CD4-positive, CD25-positive, alpha-beta regulatory T cell (primary cell): Measurements from ENCODE around the gene SLC4A11. TPM values are rescaled to one million over a fixed set of nuclear protein-coding genes. Genes with fewer than 3 reads are reported as not detected.

Experiments used
- ATAC-seq, 2 donors: fragments of 150-1000 bp; cut with Tn5 transposase; one replicate each; pipeline ENCODE4 v1.10.0; 2021; ENCODE audit warnings: low read depth in 2 of 2, moderate number of reproducible peaks in 2 of 2, moderate library complexity in 1 of 2
- DNase-seq, 3 donors: peaks; one replicate each; pipeline versions ENCODE4 v3.0.0 to v3.0.0-alpha.2; 2012 to 2022; ENCODE audit warnings: mixed read lengths in 1 of 3
- H3K27ac ChIP-seq: one replicate; pipeline ENCODE4 v1.7.0; 2013; ENCODE audit warnings: mild to moderate bottlenecking, low read length; ENCODE audit not compliant: insufficient read depth, poor library complexity, severe bottlenecking
- H3K27me3 ChIP-seq: one replicate; pipeline ENCODE4 v1.7.0; 2013; ENCODE audit warnings: low read length; ENCODE audit not compliant: control insufficient read depth, insufficient read depth
- H3K36me3 ChIP-seq: one replicate; pipeline ENCODE4 v1.7.0; 2013; ENCODE audit warnings: mild to moderate bottlenecking, low read length, moderate library complexity; ENCODE audit not compliant: control insufficient read depth, insufficient read depth
- H3K4me1 ChIP-seq: 2 replicates; pipeline ENCODE4 v1.7.0; 2013; ENCODE audit warnings: mild to moderate bottlenecking, low read length; ENCODE audit not compliant: insufficient read depth, control insufficient read depth, poor library complexity, severe bottlenecking
- H3K4me3 ChIP-seq: one replicate; pipeline ENCODE4 v1.7.0; 2013; ENCODE audit warnings: low read depth, mild to moderate bottlenecking, low read length, moderate library complexity
- H3K9me3 ChIP-seq, 2 experiments: 1 replicate in 1 of 2; 2 replicates in 1 of 2; pipeline ENCODE4 v1.7.0; 2013; ENCODE audit warnings: low read length in 2 of 2, mild to moderate bottlenecking in 1 of 2, moderate library complexity in 1 of 2; ENCODE audit not compliant: control insufficient read depth in 2 of 2
- H3K27ac Mint-ChIP-seq, 3 donors: one replicate each; pipeline ENCODE4 v1.8.0; 2020 to 2022; ENCODE audit warnings: mild to moderate bottlenecking in 3 of 3, mixed read lengths in 3 of 3, moderate library complexity in 2 of 3
- H3K27me3 Mint-ChIP-seq: one replicate; pipeline ENCODE4 v1.8.0; 2022; ENCODE audit warnings: mild to moderate bottlenecking, mixed read lengths
- H3K36me3 Mint-ChIP-seq: one replicate; pipeline ENCODE4 v1.8.0; 2020; ENCODE audit warnings: mixed read lengths
- H3K4me1 Mint-ChIP-seq, 4 donors: one replicate each; pipeline ENCODE4 v1.8.0; 2020 to 2022; ENCODE audit warnings: mixed read lengths in 4 of 4, mild to moderate bottlenecking in 1 of 4
- H3K4me3 Mint-ChIP-seq, 4 donors: one replicate each; pipeline ENCODE4 v1.8.0; 2020 to 2022; ENCODE audit warnings: mild to moderate bottlenecking in 4 of 4, mixed read lengths in 4 of 4, moderate library complexity in 3 of 4
- H3K9me3 Mint-ChIP-seq, 7 donors: one replicate each; pipeline ENCODE4 v1.8.0; 2020 to 2022; ENCODE audit warnings: mixed read lengths in 7 of 7, mild to moderate bottlenecking in 3 of 7, moderate library complexity in 2 of 7
- polyA plus RNA-seq, 4 donors: library from polyadenylated mRNA; unstranded; fragments of 300-500 nt; fragmentation: Illumina TruSeq; gene quantifications; one replicate each; pipeline ENCODE4 v1.2.3, GENCODE V29; 2021
- total RNA-seq: library from RNA; stranded (reverse); gene quantifications from one replicate; pipeline ENCODE4 v1.2.3, GENCODE V29; 2022

The SLC4A11 gene
- total and polyA plus RNA-seq, 5 donors from 2014 or later = 0.51 to 0.52 TPM; not detected in 3

GRCh38 chr20:3203315-3204123 is 35.5 kb downstream of the SLC4A11 start:
- Mint-ChIP-seq H3K9me3 (no peaks in the 10 kb centered on the region), H3K4me1 (peaks cover 0 to 29% (median 20%) of the 10 kb centered on the region in 4 donors), H3K27ac (peak overlapping the region; percentile 97 to 98 (median 98)), H3K4me3 (peak overlapping the region; percentile 94 to 98 (median 95)), H3K36me3 (peaks cover 20% of the 10 kb centered on the region), H3K27me3 (no peaks in the 10 kb centered on the region)
- H3K27me3 ChIP-seq = no peaks in the 10 kb centered on the region
- peak in 2 of 3 donors; percentile 8 to 48 for DNase-seq
- peak overlapping the region; percentile 78 for H3K4me3 ChIP-seq
- H3K9me3 ChIP-seq = no peaks in the 10 kb centered on the region
- H3K4me1 ChIP-seq = peaks cover 19% of the 10 kb centered on the region
- H3K27ac ChIP-seq = peak overlapping the region; percentile 79
- ATAC-seq = no peak
- H3K36me3 ChIP-seq = peaks cover 23% of the 10 kb centered on the region

GRCh38 chr20:3202965-3203314 is 36.0 kb downstream of the SLC4A11 start:
- ATAC-seq = no peak
- peak overlapping the region in 2 of 3 donors; percentile 15 to 98 for H3K27ac Mint-ChIP-seq
- peaks cover 0 to 26% (median 20%) of the 10 kb centered on the region in 4 donors for H3K4me1 Mint-ChIP-seq
- H3K4me3 Mint-ChIP-seq = peak overlapping the region; percentile 69 to 98 (median 94)
- Histone ChIP-seq H3K9me3 (no peaks in the 10 kb centered on the region), H3K27ac (peak overlapping the region; percentile 79), H3K36me3 (peaks cover 24% of the 10 kb centered on the region), H3K4me3 (peak overlapping the region; percentile 38), H3K4me1 (peaks cover 19% of the 10 kb centered on the region), H3K27me3 (no peaks in the 10 kb centered on the region)
- no peaks in the 10 kb centered on the region for H3K27me3 Mint-ChIP-seq
- H3K36me3 Mint-ChIP-seq = peaks cover 20% of the 10 kb centered on the region
- no peaks in the 10 kb centered on the region for H3K9me3 Mint-ChIP-seq
- DNase-seq = no peak

- no peak overlapping the region for H3K4me3 ChIP-seq
- Mint-ChIP-seq H3K9me3 (no peaks in the 10 kb centered on the region), H3K4me3 (no peak overlapping the region), H3K4me1 (peaks cover 0 to 31% (median 25%) of the 10 kb centered on the region in 4 donors), H3K36me3 (peaks cover 30% of the 10 kb centered on the region), H3K27me3 (no peaks in the 10 kb centered on the region), H3K27ac (peak overlapping the region in 2 of 3 donors; percentile 27 to 62)
- H3K27ac ChIP-seq = no peak overlapping the region
- peaks cover 38% of the 10 kb centered on the region for H3K36me3 ChIP-seq
- H3K27me3 ChIP-seq = no peaks in the 10 kb centered on the region
- peaks cover 19% of the 10 kb centered on the region for H3K4me1 ChIP-seq
- ATAC-seq = no peak
- no peak for DNase-seq
- no peaks in the 10 kb centered on the region for H3K9me3 ChIP-seq
Measured at GRCh38 chr20:3199976-3200755, 38.8 kb downstream of the SLC4A11 start.

- H3K27ac Mint-ChIP-seq = peak overlapping the region in 2 of 3 donors; percentile 27 to 73
- no peaks in the 10 kb centered on the region for H3K9me3 Mint-ChIP-seq
- Histone ChIP-seq H3K4me3 (no peak overlapping the region), H3K36me3 (peaks cover 48% of the 10 kb centered on the region), H3K4me1 (peaks cover 19% of the 10 kb centered on the region), H3K9me3 (no peaks in the 10 kb centered on the region), H3K27ac (no peak overlapping the region), H3K27me3 (no peaks in the 10 kb centered on the region)
- no peak for DNase-seq
- ATAC-seq = no peak
- peaks cover 30% of the 10 kb centered on the region for H3K36me3 Mint-ChIP-seq
- H3K27me3 Mint-ChIP-seq = no peaks in the 10 kb centered on the region
- H3K4me3 Mint-ChIP-seq = peak overlapping the region in 1 of 4 donors; percentile 64
- H3K4me1 Mint-ChIP-seq = peaks cover 0 to 25% (median 20%) of the 10 kb centered on the region in 4 donors
Measured at GRCh38 chr20:3199206-3199605, 39.8 kb downstream of the SLC4A11 start.

GRCh38 chr20:3195590-3196237 is 43.3 kb downstream of the SLC4A11 start:
- H3K36me3 Mint-ChIP-seq = peaks cover 53% of the 10 kb centered on the region
- H3K4me1 Mint-ChIP-seq = peaks cover 0 to 14% (median 6%) of the 10 kb centered on the region in 4 donors
- H3K36me3 ChIP-seq = peaks cover 78% of the 10 kb centered on the region
- no peaks in the 10 kb centered on the region for H3K9me3 ChIP-seq
- H3K4me3 Mint-ChIP-seq = no peak overlapping the region
- no peak overlapping the region for H3K4me3 ChIP-seq
- no peaks in the 10 kb centered on the region for H3K27me3 Mint-ChIP-seq
- no peaks in the 10 kb centered on the region for H3K9me3 Mint-ChIP-seq
- peak overlapping the region in 2 of 3 donors; percentile 23 to 77 for H3K27ac Mint-ChIP-seq
- H3K27ac ChIP-seq = no peak overlapping the region
- H3K4me1 ChIP-seq = no peaks in the 10 kb centered on the region
- DNase-seq = no peak
- no peaks in the 10 kb centered on the region for H3K27me3 ChIP-seq
- ATAC-seq = no peak

GRCh38 chr20:3194617-3195280 is 44.2 kb downstream of the SLC4A11 start:
- H3K4me1 Mint-ChIP-seq = peaks cover 0 to 13% (median 7%) of the 10 kb centered on the region in 4 donors
- ATAC-seq (no peak), DNase-seq (no peak)
- no peaks in the 10 kb centered on the region for H3K4me1 ChIP-seq
- no peak overlapping the region for H3K4me3 Mint-ChIP-seq
- no peaks in the 10 kb centered on the region for H3K9me3 ChIP-seq
- H3K9me3 Mint-ChIP-seq = no peaks in the 10 kb centered on the region
- H3K27me3 ChIP-seq = no peaks in the 10 kb centered on the region
- no peaks in the 10 kb centered on the region for H3K27me3 Mint-ChIP-seq
- no peak overlapping the region for H3K27ac Mint-ChIP-seq
- no peak overlapping the region for H3K4me3 ChIP-seq
- H3K36me3 ChIP-seq = peaks cover 75% of the 10 kb centered on the region
- H3K27ac ChIP-seq = no peak overlapping the region
- peaks cover 50% of the 10 kb centered on the region for H3K36me3 Mint-ChIP-seq
